ENCODE results near the gene PRKD3. TPM values are rescaled to one million over a fixed set of nuclear protein-coding genes. Genes with fewer than 3 reads are reported as not detected.

The PRKD3 gene
- total and polyA plus RNA-seq, 5 experiments from 2014 or later = 22.9 to 50.2 (median 26.5) TPM

Other genes with a start within 250 kb of the PRKD3 start
- 10 to 100 TPM; 36.6 to 40.2 TPM for gene HEATR5B, start 240.5 kb downstream of the PRKD3 start, total RNA-seq
- 10 to 100 TPM in 1 of 3 donors, 1 to 10 TPM in 2; 5.1 to 10.1 (median 7.1) TPM for gene HEATR5B, start 240.5 kb downstream of the PRKD3 start, polyA plus RNA-seq
- 10 to 100 TPM; 15.3 to 16.8 TPM for gene GPATCH11, start 240.3 kb downstream of the PRKD3 start, total RNA-seq
- 1 to 10 TPM; 6.7 to 9.6 (median 9.5) TPM for gene GPATCH11, start 240.3 kb downstream of the PRKD3 start, polyA plus RNA-seq
- gene EIF2AK2, start 167.9 kb downstream of the PRKD3 start, total RNA-seq = 10 to 100 TPM; 24.4 to 31.1 TPM
- 10 to 100 TPM; 18.8 to 28.8 (median 21.6) TPM for gene EIF2AK2, start 167.9 kb downstream of the PRKD3 start, polyA plus RNA-seq
- gene SULT6B1, start 136.2 kb downstream of the PRKD3 start, total RNA-seq = not detected
- gene SULT6B1, start 136.2 kb downstream of the PRKD3 start, polyA plus RNA-seq = not detected
- gene CEBPZOS, start 128.3 kb downstream of the PRKD3 start, total RNA-seq = 10 to 100 TPM; 42.3 to 45.4 TPM
- 10 to 100 TPM; 43.0 to 44.5 (median 43.8) TPM for gene CEBPZOS, start 128.3 kb downstream of the PRKD3 start, polyA plus RNA-seq
- gene CEBPZ, start 93.2 kb downstream of the PRKD3 start, total RNA-seq = 10 to 100 TPM; 88.4 to 98.5 TPM
- 10 to 100 TPM; 24.3 to 37.8 (median 25.7) TPM for gene CEBPZ, start 93.2 kb downstream of the PRKD3 start, polyA plus RNA-seq
- 10 to 100 TPM; 32.4 to 35.2 TPM for gene NDUFAF7, start 93.2 kb downstream of the PRKD3 start, total RNA-seq
- 1 to 10 TPM; 5.7 to 9.5 (median 8.4) TPM for gene NDUFAF7, start 93.2 kb downstream of the PRKD3 start, polyA plus RNA-seq
- gene QPCT, start 19.8 kb upstream of the PRKD3 start, total RNA-seq = under 1 TPM in 1 of 2 experiments, not detected in 1; 0.52 TPM
- under 1 TPM in 2 of 3 donors, not detected in 1; 0.20 to 0.50 TPM for gene QPCT, start 19.8 kb upstream of the PRKD3 start, polyA plus RNA-seq

Data from naive thymus-derived CD8-positive, alpha-beta T cell (primary cell).